Liver (tissue), 9 donors: ENCODE data around the gene PWWP2B. TPM values are rescaled to one million over a fixed set of nuclear protein-coding genes. Genes with fewer than 3 reads are reported as not detected.
"Not testable (repeated sequence)": the region's sequence is repeated elsewhere in the genome, so short reads cannot be mapped to it uniquely, and the experiment has no call there.

ENCODE experiments used
- DNase-seq: peaks from one replicate; pipeline ENCODE4 v3.0.0-alpha.2; 2017; ENCODE audit warnings: low spot score
- H3K27ac ChIP-seq, 2 donors: one replicate each; pipeline ENCODE4 v1.7.0; 2013; ENCODE audit warnings: inconsistent platforms in 2 of 2, low read length in 2 of 2, control low read depth in 1 of 2, low read depth in 1 of 2, mild to moderate bottlenecking in 1 of 2
- H3K27me3 ChIP-seq, 4 donors: one replicate each; pipeline versions ENCODE4 v1.6.1 to v1.7.0; 2013; ENCODE audit warnings: low read length in 3 of 4, inconsistent platforms in 1 of 4, mild to moderate bottlenecking in 1 of 4, moderate library complexity in 1 of 4; ENCODE audit not compliant: control insufficient read depth in 4 of 4, insufficient read depth in 4 of 4
- H3K36me3 ChIP-seq, 4 donors: one replicate each; pipeline versions ENCODE4 v1.6.1 to v1.7.0; 2013; ENCODE audit warnings: low read length in 3 of 4, mild to moderate bottlenecking in 3 of 4, low read depth in 1 of 4, moderate library complexity in 1 of 4; ENCODE audit not compliant: control insufficient read depth in 4 of 4, insufficient read depth in 3 of 4
- H3K4me1 ChIP-seq, 4 donors: one replicate each; pipeline versions ENCODE4 v1.6.1 to v1.7.0; 2013; ENCODE audit warnings: low read length in 3 of 4, mild to moderate bottlenecking in 3 of 4, moderate library complexity in 1 of 4; ENCODE audit not compliant: control insufficient read depth in 4 of 4, insufficient read depth in 4 of 4
- H3K4me3 ChIP-seq, 3 donors: one replicate each; pipeline versions ENCODE4 v1.6.1 to v1.7.0; 2013; ENCODE audit warnings: low read length in 3 of 3, control low read depth in 1 of 3, low read depth in 1 of 3, mild to moderate bottlenecking in 1 of 3
- H3K9ac ChIP-seq, 2 donors: one replicate each; pipeline ENCODE4 v1.7.0; 2013; ENCODE audit warnings: low read length in 2 of 2, mild to moderate bottlenecking in 2 of 2, moderate library complexity in 2 of 2, control low read depth in 1 of 2, low read depth in 1 of 2
- H3K9me3 ChIP-seq, 4 donors: one replicate each; pipeline versions ENCODE4 v1.6.1 to v1.7.0; 2013; ENCODE audit warnings: low read length in 3 of 4; ENCODE audit not compliant: control insufficient read depth in 4 of 4
- FOXA1 ChIP-seq: IDR thresholded peaks from 2 replicates; pipeline ENCODE4 v1.6.1; 2016; ENCODE audit warnings: antibody characterized with exemption
- FOXA2 ChIP-seq: IDR thresholded peaks from 2 replicates; pipeline ENCODE4 v1.6.1; 2016; ENCODE audit warnings: antibody characterized with exemption
- GABPA ChIP-seq, 2 donors: IDR thresholded peaks in 1 of 2; conservative IDR thresholded peaks in 1 of 2; 2 replicates each; pipeline ENCODE4 v1.6.1; 2016; ENCODE audit warnings: antibody characterized with exemption in 2 of 2, mild to moderate bottlenecking in 1 of 2, moderate library complexity in 1 of 2
- JUND ChIP-seq, 2 donors: IDR thresholded peaks; 2 replicates each; pipeline ENCODE4 v1.6.1; 2016; ENCODE audit warnings: antibody characterized with exemption in 2 of 2
- NR2F2 ChIP-seq: IDR thresholded peaks from 2 replicates; pipeline ENCODE4 v1.6.1; 2016; ENCODE audit warnings: antibody characterized with exemption
- RXRA ChIP-seq, 2 donors: IDR thresholded peaks; 2 replicates each; pipeline ENCODE4 v1.6.1; 2017 to 2018; ENCODE audit warnings: antibody characterized with exemption in 2 of 2, mild to moderate bottlenecking in 1 of 2
- YY1 ChIP-seq: IDR thresholded peaks from 2 replicates; pipeline ENCODE4 v1.6.1; 2016; ENCODE audit warnings: antibody characterized with exemption, mild to moderate bottlenecking
- WGBS: extraction: QIAGEN DNeasy Blood & Tissue Kit; methylation state at CpG from one replicate; pipeline ENCODE4 v1.1.7; 2013; 5-methylcytosine and 5-hydroxymethylcytosine counted together
- polyA plus RNA-seq, 2 donors: library from polyadenylated mRNA; stranded (reverse) in 1 of 2; unstranded in 1 of 2; fragments of 200-250 nt in 1 of 2; fragments of >200 nt in 1 of 2; fragmentation: Nextera tagmentation in 1 of 2; extraction: Ambion mirVana in 1 of 2; gene quantifications; one replicate each; pipeline versions ENCODE4 v1.2.1 to v1.2.3, GENCODE V29; 2013 to 2015
- total RNA-seq, 2 donors: library from RNA; depleted of rRNA; stranded (reverse); fragments of >200 nt; gene quantifications; one replicate each; pipeline ENCODE4 v1.2.3, GENCODE V29; 2014
- TF ChIP-seq, protein P1 (sequence below): IDR thresholded peaks from 2 replicates; pipeline ENCODE4 v1.6.1; 2016; ENCODE audit warnings: antibody characterized with exemption
- TF ChIP-seq, protein P2 (sequence below): IDR thresholded peaks from 2 replicates; pipeline ENCODE4 v1.6.1; 2016; ENCODE audit warnings: antibody characterized with exemption
- TF ChIP-seq, protein P3 (sequence below): IDR thresholded peaks from 2 replicates; pipeline ENCODE4 v1.6.1; 2016; ENCODE audit warnings: antibody characterized with exemption, mild to moderate bottlenecking
- donor health status: healthy.
- donor health status: healthy.
- donor health status: healthy.
- donor health status: healthy.
- donor health status: healthy.

The PWWP2B gene
- total and polyA plus RNA-seq, 4 donors = 0.75 to 4.2 (median 3.6) TPM

DNA sequence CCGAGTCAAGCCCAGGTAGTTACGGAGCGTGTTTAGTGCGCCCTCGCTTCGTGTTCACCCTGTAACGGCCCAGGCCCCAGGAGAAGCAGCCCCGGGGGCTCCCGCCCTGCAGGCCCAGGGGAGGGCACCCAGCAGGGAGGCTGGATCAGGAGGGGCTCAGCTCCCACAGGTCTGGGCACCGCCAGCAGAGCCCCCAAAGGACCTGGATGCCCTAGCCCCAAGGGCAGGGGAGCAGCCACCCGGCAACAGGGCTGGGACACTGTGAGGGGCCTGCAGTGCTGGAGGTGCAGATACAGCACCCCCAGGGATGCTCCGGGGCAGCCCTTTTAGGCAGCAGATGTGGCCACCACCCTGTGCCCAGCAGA, 35.2 kb downstream of the PWWP2B start:
- 93% methylated on average over 12 of the region's 12 CpGs for WGBS
- no peak for DNase-seq
- no peaks in the 10 kb centered on the region for H3K4me1 ChIP-seq
- H3K9me3 ChIP-seq = no peaks in the 10 kb centered on the region
- H3K4me3 ChIP-seq = no peak overlapping the region
- no peak overlapping the region for H3K27ac ChIP-seq
- TF ChIP-seq, protein P1, sequence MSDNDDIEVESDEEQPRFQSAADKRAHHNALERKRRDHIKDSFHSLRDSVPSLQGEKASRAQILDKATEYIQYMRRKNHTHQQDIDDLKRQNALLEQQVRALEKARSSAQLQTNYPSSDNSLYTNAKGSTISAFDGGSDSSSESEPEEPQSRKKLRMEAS = no peak
- TF ChIP-seq FOXA2 = no peak
- H3K27me3 ChIP-seq = no peaks in the 10 kb centered on the region
- no peaks in the 10 kb centered on the region for H3K36me3 ChIP-seq
- no peak overlapping the region for H3K9ac ChIP-seq

DNA sequence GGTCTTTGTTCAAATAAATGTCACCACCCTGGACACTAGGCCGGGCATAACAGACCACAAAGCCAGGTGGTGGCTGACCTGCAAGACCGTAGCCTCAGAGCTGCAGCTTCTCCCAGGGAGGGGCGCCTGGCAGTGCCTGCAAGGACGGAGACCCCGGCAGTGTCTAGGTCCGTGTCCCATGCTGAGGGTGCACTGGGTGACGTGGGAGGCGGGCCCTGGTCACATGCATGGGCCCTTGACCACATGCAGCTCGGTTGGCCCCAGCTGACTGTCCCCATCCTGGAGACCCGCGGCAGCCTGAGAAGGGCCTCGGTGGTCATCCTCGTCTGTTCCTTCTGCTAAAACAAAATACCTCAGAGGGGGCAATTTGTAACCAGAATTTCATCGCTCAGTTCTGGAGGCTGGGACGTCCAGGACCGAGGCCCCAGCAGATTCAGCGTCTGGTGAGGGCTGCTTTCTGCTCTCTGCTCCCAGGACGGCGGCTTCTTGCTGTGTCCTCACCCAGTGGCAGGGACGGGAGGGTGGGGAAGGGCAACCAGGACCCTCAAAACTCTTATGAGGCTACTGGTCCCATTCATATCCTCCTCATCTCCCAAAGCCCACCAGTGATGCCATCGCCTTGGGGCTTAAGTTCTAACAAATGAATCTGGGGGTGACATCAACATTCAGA, 36.8 kb downstream of the PWWP2B start:
- no peaks in the 10 kb centered on the region for H3K36me3 ChIP-seq
- 95% methylated on average over 21 of the region's 21 CpGs for WGBS
- no peak overlapping the region for H3K4me3 ChIP-seq
- no peak for DNase-seq
- H3K4me1 ChIP-seq = peaks cover 0 to 2% (median under 1%) of the 10 kb centered on the region in 4 donors
- no peaks in the 10 kb centered on the region for H3K9me3 ChIP-seq
- TF ChIP-seq, protein P2, sequence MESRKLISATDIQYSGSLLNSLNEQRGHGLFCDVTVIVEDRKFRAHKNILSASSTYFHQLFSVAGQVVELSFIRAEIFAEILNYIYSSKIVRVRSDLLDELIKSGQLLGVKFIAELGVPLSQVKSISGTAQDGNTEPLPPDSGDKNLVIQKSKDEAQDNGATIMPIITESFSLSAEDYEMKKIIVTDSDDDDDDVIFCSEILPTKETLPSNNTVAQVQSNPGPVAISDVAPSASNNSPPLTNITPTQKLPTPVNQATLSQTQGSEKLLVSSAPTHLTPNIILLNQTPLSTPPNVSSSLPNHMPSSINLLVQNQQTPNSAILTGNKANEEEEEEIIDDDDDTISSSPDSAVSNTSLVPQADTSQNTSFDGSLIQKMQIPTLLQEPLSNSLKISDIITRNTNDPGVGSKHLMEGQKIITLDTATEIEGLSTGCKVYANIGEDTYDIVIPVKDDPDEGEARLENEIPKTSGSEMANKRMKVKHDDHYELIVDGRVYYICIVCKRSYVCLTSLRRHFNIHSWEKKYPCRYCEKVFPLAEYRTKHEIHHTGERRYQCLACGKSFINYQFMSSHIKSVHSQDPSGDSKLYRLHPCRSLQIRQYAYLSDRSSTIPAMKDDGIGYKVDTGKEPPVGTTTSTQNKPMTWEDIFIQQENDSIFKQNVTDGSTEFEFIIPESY = no peak
- TF ChIP-seq, protein P1 = no peak
- TF ChIP-seq YY1 (no peak), FOXA1 (no peak), RXRA (IDR thresholded peaks at IDR 0.05) (no peak), GABPA (IDR thresholded peaks at IDR 0.05 in 1 of 2, conservative IDR thresholded peaks at IDR 0.05 in 1 of 2) (no peak), JUND (IDR thresholded peaks at IDR 0.05) (no peak), NR2F2 (no peak)
- TF ChIP-seq, protein P3, sequence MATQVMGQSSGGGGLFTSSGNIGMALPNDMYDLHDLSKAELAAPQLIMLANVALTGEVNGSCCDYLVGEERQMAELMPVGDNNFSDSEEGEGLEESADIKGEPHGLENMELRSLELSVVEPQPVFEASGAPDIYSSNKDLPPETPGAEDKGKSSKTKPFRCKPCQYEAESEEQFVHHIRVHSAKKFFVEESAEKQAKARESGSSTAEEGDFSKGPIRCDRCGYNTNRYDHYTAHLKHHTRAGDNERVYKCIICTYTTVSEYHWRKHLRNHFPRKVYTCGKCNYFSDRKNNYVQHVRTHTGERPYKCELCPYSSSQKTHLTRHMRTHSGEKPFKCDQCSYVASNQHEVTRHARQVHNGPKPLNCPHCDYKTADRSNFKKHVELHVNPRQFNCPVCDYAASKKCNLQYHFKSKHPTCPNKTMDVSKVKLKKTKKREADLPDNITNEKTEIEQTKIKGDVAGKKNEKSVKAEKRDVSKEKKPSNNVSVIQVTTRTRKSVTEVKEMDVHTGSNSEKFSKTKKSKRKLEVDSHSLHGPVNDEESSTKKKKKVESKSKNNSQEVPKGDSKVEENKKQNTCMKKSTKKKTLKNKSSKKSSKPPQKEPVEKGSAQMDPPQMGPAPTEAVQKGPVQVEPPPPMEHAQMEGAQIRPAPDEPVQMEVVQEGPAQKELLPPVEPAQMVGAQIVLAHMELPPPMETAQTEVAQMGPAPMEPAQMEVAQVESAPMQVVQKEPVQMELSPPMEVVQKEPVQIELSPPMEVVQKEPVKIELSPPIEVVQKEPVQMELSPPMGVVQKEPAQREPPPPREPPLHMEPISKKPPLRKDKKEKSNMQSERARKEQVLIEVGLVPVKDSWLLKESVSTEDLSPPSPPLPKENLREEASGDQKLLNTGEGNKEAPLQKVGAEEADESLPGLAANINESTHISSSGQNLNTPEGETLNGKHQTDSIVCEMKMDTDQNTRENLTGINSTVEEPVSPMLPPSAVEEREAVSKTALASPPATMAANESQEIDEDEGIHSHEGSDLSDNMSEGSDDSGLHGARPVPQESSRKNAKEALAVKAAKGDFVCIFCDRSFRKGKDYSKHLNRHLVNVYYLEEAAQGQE = no peak
- no peaks in the 10 kb centered on the region for H3K27me3 ChIP-seq
- no peak overlapping the region for H3K9ac ChIP-seq
- no peak overlapping the region for H3K27ac ChIP-seq

DNA sequence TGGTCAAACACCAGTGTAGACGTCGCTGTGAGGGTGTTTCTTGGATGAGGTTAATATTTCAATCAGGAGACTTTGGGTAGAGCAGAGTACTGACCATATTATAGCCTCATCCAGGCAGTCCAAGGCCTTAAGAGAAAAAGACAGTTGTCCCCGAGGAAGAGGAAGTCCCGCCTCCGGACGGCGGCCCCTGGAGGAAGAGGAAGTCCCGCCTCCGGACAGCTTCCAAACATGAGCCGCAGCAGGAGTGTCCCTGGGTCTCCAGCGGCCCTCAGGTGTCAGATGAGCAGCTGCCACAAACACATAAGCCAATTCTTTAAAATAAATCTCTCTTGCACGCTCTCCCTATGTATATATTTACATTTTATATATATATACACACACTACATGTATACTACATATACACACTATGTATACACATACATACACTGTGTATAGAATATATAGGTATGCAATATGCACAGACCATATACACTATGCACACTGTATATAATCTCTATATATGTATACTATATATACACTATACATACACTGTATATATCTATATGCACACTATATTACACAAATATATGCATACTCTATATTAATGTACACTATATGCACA, 37.5 kb downstream of the PWWP2B start:
- Histone ChIP-seq H3K9me3 (no peaks in the 10 kb centered on the region), H3K36me3 (no peaks in the 10 kb centered on the region), H3K4me3 (no peak overlapping the region), H3K9ac (no peak overlapping the region), H3K4me1 (peaks cover 0 to 5% (median 2%) of the 10 kb centered on the region in 4 donors), H3K27ac (no peak overlapping the region), H3K27me3 (no peaks in the 10 kb centered on the region)
- TF ChIP-seq GABPA (IDR thresholded peaks at IDR 0.05 in 1 of 2, conservative IDR thresholded peaks at IDR 0.05 in 1 of 2) = peak in 1 of 2 donors; percentile 81
- TF ChIP-seq, protein P2 = no peak
- 75% methylated on average over 12 of the region's 12 CpGs for WGBS
- no peak for DNase-seq

DNA sequence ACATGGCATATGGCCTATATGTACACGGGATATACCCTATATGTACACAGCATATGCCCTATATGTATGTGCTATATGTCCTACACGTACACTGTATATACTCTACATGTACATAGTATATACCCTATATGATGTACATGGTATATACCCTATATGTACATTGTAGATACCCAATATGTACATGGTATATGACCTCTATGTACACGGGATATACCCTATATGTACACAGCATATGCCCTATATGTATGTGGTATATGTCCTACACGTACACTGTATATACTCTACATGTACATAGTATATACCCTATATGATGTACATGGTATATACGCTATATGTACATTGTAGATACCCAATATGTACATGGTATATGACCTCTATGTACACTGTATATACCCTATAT, 38.3 kb downstream of the PWWP2B start:
- not testable (repeated sequence) for H3K9me3 ChIP-seq, H3K9ac ChIP-seq, H3K36me3 ChIP-seq, H3K27ac ChIP-seq, H3K4me1 ChIP-seq, DNase-seq, H3K4me3 ChIP-seq, H3K27me3 ChIP-seq
- 92% methylated on average over 5 of the region's 5 CpGs for WGBS
